ENCODE data around the gene OSBPL7.
A peak's percentile ranks its signal among the peaks of the same experiment; 100 is the strongest.

OSBPL7 gene

GRCh38 chr17:47821424-47822391, at the start of gene OSBPL7:
Gene OSBPL7, minus strand, starts transcription at chr17:47821794. Its CDS starts 1,516 bp downstream, at chr17:47820278.
- DNase-seq (ENCODE audit: low spot score): peak; percentile 83

- DNase-seq (ENCODE audit: low spot score): no peak
These were observed 49.5 kb upstream of the OSBPL7 start for GRCh38 chr17:47871048-47871447.

- DNase-seq (ENCODE audit: low spot score): no peak
These were observed 48.5 kb upstream of the OSBPL7 start for GRCh38 chr17:47870056-47870455.

- no peak for DNase-seq (ENCODE audit: low spot score)
These were observed 47.5 kb upstream of the OSBPL7 start for GRCh38 chr17:47869114-47869513.

GRCh38 chr17:47867813-47868533, 46.4 kb upstream of the OSBPL7 start:
- DNase-seq (ENCODE audit: low spot score): no peak

- DNase-seq (ENCODE audit: low spot score): no peak
These were observed 45.3 kb upstream of the OSBPL7 start for GRCh38 chr17:47866941-47867340.

- DNase-seq (ENCODE audit: low spot score): no peak
These were observed 43.2 kb upstream of the OSBPL7 start for GRCh38 chr17:47864791-47865216.

- DNase-seq (ENCODE audit: low spot score): no peak
These were observed 41.2 kb upstream of the OSBPL7 start for GRCh38 chr17:47862621-47863440.

- no peak for DNase-seq (ENCODE audit: low spot score)
These were observed 38.8 kb upstream of the OSBPL7 start for GRCh38 chr17:47860386-47860785.

GRCh38 chr17:47857551-47858455, 36.2 kb upstream of the OSBPL7 start:
- DNase-seq (ENCODE audit: low spot score): no peak

GRCh38 chr17:47856830-47857229, 35.2 kb upstream of the OSBPL7 start:
- DNase-seq (ENCODE audit: low spot score): no peak

- DNase-seq (ENCODE audit: low spot score): no peak
These were observed 34.1 kb upstream of the OSBPL7 start for GRCh38 chr17:47855737-47856136.

GRCh38 chr17:47853616-47854015, 32.0 kb upstream of the OSBPL7 start:
- no peak for DNase-seq (ENCODE audit: low spot score)

GRCh38 chr17:47852113-47852949, 30.7 kb upstream of the OSBPL7 start:
- no peak for DNase-seq (ENCODE audit: low spot score)

GRCh38 chr17:47851764-47852112, 30.1 kb upstream of the OSBPL7 start:
- peak; percentile 66 for DNase-seq (ENCODE audit: low spot score)

- peak; percentile 89 for DNase-seq (ENCODE audit: low spot score)
These were observed 29.3 kb upstream of the OSBPL7 start, which contains the start of gene SP6 for GRCh38 chr17:47850692-47851573. Gene SP6, minus strand, starts transcription at chr17:47851163. Its CDS starts 2,734 bp downstream, at chr17:47848429.

- DNase-seq (ENCODE audit: low spot score): no peak
These were observed 28.7 kb upstream of the OSBPL7 start for GRCh38 chr17:47850373-47850691.

GRCh38 chr17:47848198-47848513, 26.6 kb upstream of the OSBPL7 start:
- DNase-seq (ENCODE audit: low spot score): no peak

All from ecto neural progenitor cell (in vitro differentiated cells).